PC-3 (cell line): ENCODE measurements around the gene LARP4B.

ENCODE experiments used
- EZH2 ChIP-seq: fragments of 300-600 bp; sonication (generic); IDR thresholded peaks from one replicate; pipeline ENCODE4 v1.6.1; 2017; ENCODE audit warnings: antibody characterized with exemption, mild to moderate bottlenecking, low read length; ENCODE audit not compliant: unreplicated experiment
- EZH2phosphoT487 ChIP-seq: fragments of 300-600 bp; sonication (generic); IDR thresholded peaks from 2 replicates; pipeline ENCODE4 v1.6.1; 2018; ENCODE audit warnings: mild to moderate bottlenecking, antibody characterized with exemption, low read length, borderline replicate concordance
- TF ChIP-seq, protein P1 (sequence below): fragments of 300-600 bp; sonication (generic); conservative IDR thresholded peaks from 2 replicates; pipeline ENCODE4 v1.5.1; 2017; ENCODE audit warnings: antibody characterized with exemption, low read depth, mild to moderate bottlenecking, low read length

DNA sequence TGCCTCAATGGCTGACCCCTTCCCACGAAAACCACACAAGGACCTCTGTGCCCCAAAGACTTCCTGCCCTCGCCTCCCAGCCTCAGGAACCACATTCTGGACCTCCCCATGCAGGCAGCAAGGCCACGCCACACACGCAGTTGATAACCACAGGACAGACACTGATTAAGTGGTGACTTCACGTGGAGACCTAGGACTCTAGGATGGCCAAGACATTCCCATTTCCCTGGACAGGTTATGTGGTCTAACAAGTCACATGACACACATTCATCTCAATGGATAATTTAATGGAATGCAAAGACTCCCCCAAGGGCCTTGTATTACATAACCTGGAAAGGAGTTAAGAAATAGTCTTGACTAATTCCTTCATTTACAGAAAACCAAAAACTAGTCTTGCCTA is 110.2 kb downstream of the LARP4B start:
- TF ChIP-seq EZH2phosphoT487 (no peak), EZH2 (no peak)
- TF ChIP-seq, protein P1, sequence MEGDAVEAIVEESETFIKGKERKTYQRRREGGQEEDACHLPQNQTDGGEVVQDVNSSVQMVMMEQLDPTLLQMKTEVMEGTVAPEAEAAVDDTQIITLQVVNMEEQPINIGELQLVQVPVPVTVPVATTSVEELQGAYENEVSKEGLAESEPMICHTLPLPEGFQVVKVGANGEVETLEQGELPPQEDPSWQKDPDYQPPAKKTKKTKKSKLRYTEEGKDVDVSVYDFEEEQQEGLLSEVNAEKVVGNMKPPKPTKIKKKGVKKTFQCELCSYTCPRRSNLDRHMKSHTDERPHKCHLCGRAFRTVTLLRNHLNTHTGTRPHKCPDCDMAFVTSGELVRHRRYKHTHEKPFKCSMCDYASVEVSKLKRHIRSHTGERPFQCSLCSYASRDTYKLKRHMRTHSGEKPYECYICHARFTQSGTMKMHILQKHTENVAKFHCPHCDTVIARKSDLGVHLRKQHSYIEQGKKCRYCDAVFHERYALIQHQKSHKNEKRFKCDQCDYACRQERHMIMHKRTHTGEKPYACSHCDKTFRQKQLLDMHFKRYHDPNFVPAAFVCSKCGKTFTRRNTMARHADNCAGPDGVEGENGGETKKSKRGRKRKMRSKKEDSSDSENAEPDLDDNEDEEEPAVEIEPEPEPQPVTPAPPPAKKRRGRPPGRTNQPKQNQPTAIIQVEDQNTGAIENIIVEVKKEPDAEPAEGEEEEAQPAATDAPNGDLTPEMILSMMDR: no peak
